PC-9 (cell line): ENCODE data around the gene NELFA. TPM values are rescaled to one million over a fixed set of nuclear protein-coding genes. Genes with fewer than 3 reads are reported as not detected.

ENCODE experiments used
- BruUV-seq: library from RNA; stranded (reverse); fragments of 400-500 nt; replicated peaks from 2 replicates; lab custom pipeline; 2021; lab: Mats Ljungman, UMichigan
- CTCF ChIA-PET: fragments of 300-600 bp; sonication (Branson Sonifier 250); formaldehyde crosslinking; loops from one replicate; lab custom pipeline; 2022; ENCODE audit warnings: antibody characterized with exemption; lab: Charles Lee
- POLR2A ChIA-PET: fragments of 300-600 bp; sonication (Branson Sonifier 250); formaldehyde crosslinking; loops from one replicate; lab custom pipeline; 2022; ENCODE audit warnings: antibody characterized with exemption; ENCODE audit not compliant: unreplicated experiment; lab: Charles Lee
- DNase-seq, 2 experiments: peaks; one replicate each; pipeline versions ENCODE4 v3.0.0 to v3.0.0-alpha.2; 2015 to 2022; ENCODE audit warnings: mixed read lengths in 1 of 2
- H2AFZ ChIP-seq: fragments of 200-600 bp; sonication (generic); 2 replicates; pipeline ENCODE4 v1.8.1; 2017; ENCODE audit warnings: antibody characterized with exemption
- H3F3A ChIP-seq: fragments of 200-600 bp; sonication (generic); 2 replicates; pipeline ENCODE4 v1.8.1; 2017; ENCODE audit warnings: antibody characterized with exemption, mild to moderate bottlenecking, low read depth; ENCODE audit not compliant: insufficient read depth
- H3K27ac ChIP-seq: fragments of 200-600 bp; sonication (generic); 2 replicates; pipeline ENCODE4 v1.6.1; 2016; ENCODE audit warnings: mixed run types
- H3K27me3 ChIP-seq: fragments of 200-600 bp; sonication (generic); 2 replicates; pipeline ENCODE4 v1.6.1; 2016; ENCODE audit warnings: low read depth, mixed run types; ENCODE audit not compliant: insufficient read depth
- H3K36me3 ChIP-seq: fragments of 200-600 bp; sonication (generic); 2 replicates; pipeline ENCODE4 v1.6.1; 2016; ENCODE audit warnings: low read depth, mixed run types
- H3K4me1 ChIP-seq: fragments of 200-600 bp; sonication (generic); replicated peaks from 2 replicates; pipeline ENCODE4 v1.6.1; 2016; ENCODE audit warnings: mixed run types; ENCODE audit not compliant: insufficient read depth
- H3K4me2 ChIP-seq: fragments of 200-600 bp; sonication (generic); 2 replicates; pipeline ENCODE4 v1.6.1; 2017; ENCODE audit warnings: mixed run types
- H3K4me3 ChIP-seq: fragments of 200-600 bp; sonication (generic); 2 replicates; pipeline ENCODE4 v1.6.1; 2016; ENCODE audit warnings: mixed run types
- H3K79me2 ChIP-seq: fragments of 200-600 bp; sonication (generic); 2 replicates; pipeline ENCODE4 v1.6.1; 2017; ENCODE audit warnings: low read depth, mixed run types
- H3K9me2 ChIP-seq: fragments of 200-600 bp; sonication (generic); 2 replicates; pipeline ENCODE4 v1.8.1; 2017; ENCODE audit warnings: mild to moderate bottlenecking; ENCODE audit not compliant: insufficient read depth
- H3K9me3 ChIP-seq: fragments of 200-600 bp; sonication (generic); 2 replicates; pipeline ENCODE4 v1.8.1; 2016; ENCODE audit warnings: low read depth; ENCODE audit not compliant: insufficient read depth
- H4K20me1 ChIP-seq: fragments of 200-600 bp; sonication (generic); 2 replicates; pipeline ENCODE4 v1.8.1; 2017; ENCODE audit not compliant: insufficient read depth
- EZH2 ChIP-seq: fragments of 200-600 bp; sonication (generic); IDR thresholded peaks from 2 replicates; pipeline ENCODE4 v1.8.0; 2017; ENCODE audit warnings: antibody characterized with exemption, low read depth
- intact Hi-C: fragments of 100-400 bp; cut with micrococcal nuclease; formaldehyde crosslinking; loops from one replicate; pipeline ENCODE4 v1.10.0; 2022; ENCODE audit not compliant: unreplicated experiment
- total RNA-seq: library from RNA; stranded (reverse); gene quantifications from 2 replicates; pipeline ENCODE4 v1.2.3, GENCODE V29; 2021
- TF ChIP-seq, protein P1 (sequence below): fragments of 200-600 bp; sonication (generic); conservative IDR thresholded peaks from 2 replicates; pipeline ENCODE4 v1.6.1; 2017; ENCODE audit warnings: mixed run types, antibody characterized with exemption, mild to moderate bottlenecking, moderate library complexity

NELFA gene
- total RNA-seq, 1 experiment from 2014 or later = 52.4 TPM

DNA sequence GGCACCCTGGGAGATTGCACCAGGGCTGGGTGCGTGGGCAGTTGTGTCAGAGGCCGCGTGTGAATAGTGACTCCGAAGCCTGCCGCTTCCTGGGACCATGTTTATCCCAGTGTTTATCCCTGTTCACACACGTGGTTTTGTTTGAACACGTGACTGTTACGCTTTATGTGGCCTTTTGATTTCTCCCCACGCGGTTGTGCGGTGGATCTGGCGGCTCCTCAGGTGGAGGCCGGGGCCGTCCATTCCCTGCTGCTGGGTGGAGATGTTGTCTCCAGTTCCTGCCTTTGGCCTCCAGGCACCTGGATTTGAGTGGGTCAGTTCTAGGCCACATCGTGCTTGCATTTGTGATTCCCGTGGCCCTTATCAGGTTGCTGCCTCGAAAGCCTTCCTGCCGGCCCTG, 35.1 kb downstream of the NELFA start:
- TF ChIP-seq EZH2 = no peak
- TF ChIP-seq, protein P1, sequence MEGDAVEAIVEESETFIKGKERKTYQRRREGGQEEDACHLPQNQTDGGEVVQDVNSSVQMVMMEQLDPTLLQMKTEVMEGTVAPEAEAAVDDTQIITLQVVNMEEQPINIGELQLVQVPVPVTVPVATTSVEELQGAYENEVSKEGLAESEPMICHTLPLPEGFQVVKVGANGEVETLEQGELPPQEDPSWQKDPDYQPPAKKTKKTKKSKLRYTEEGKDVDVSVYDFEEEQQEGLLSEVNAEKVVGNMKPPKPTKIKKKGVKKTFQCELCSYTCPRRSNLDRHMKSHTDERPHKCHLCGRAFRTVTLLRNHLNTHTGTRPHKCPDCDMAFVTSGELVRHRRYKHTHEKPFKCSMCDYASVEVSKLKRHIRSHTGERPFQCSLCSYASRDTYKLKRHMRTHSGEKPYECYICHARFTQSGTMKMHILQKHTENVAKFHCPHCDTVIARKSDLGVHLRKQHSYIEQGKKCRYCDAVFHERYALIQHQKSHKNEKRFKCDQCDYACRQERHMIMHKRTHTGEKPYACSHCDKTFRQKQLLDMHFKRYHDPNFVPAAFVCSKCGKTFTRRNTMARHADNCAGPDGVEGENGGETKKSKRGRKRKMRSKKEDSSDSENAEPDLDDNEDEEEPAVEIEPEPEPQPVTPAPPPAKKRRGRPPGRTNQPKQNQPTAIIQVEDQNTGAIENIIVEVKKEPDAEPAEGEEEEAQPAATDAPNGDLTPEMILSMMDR = no peak
- BruUV-seq = no TSS peak
- H3K4me3 ChIP-seq = no peak overlapping the region
- CTCF ChIA-PET = no interaction called here
- intact Hi-C loops = no loop called here
- H3K79me2 ChIP-seq = no peaks in the 10 kb centered on the region
- no peaks in the 10 kb centered on the region for H3K9me2 ChIP-seq
- no peaks in the 10 kb centered on the region for H3K27me3 ChIP-seq
- no peaks in the 10 kb centered on the region for H3K4me1 ChIP-seq
- H3K27ac ChIP-seq = no peak overlapping the region
- H3F3A ChIP-seq = peaks cover 8% of the 10 kb centered on the region; the same call in 1 of the 2 replicates
- no peaks in the 10 kb centered on the region for H3K9me3 ChIP-seq
- no peak overlapping the region for H2AFZ ChIP-seq
- DNase-seq = no peak
- H4K20me1 ChIP-seq = 0 out of 2 replicates have a peak, but pooled peaks cover 3% of the 10 kb centered on the region
- POLR2A ChIA-PET = no interaction called here
- no peak overlapping the region for H3K4me2 ChIP-seq
- H3K36me3 ChIP-seq = 0 out of 2 replicates have a peak, but pooled peaks cover 3% of the 10 kb centered on the region

DNA sequence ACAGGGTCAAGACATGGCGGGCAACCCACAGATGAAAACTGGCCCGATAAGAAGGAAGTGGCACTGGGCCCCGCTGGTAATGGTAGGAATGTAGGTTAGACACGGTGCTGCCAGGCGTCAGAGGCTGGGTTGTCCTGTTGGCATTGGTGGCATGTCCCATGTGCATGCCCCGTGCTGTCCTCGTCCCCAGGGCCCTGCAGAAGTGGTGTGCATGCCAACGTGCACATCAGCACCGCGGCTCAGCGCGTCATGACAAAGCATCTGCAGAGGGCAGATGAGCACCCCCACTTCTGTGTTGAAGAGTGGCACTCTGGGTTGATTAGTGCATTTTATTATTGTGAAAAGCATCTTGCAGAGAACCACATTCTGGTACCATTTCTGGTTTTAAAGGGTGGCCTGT, 35.6 kb downstream of the NELFA start:
- ChIA-PET CTCF (no interaction called here), POLR2A (no interaction called here)
- Histone ChIP-seq H3K36me3 (0 out of 2 replicates have a peak, but pooled peaks cover 7% of the 10 kb centered on the region), H3K9me2 (no peaks in the 10 kb centered on the region), H3K4me1 (no peaks in the 10 kb centered on the region), H3K79me2 (no peaks in the 10 kb centered on the region), H3K27me3 (no peaks in the 10 kb centered on the region), H3K27ac (no peak overlapping the region), H3K9me3 (no peaks in the 10 kb centered on the region), H3K4me2 (no peak overlapping the region), H4K20me1 (0 out of 2 replicates have a peak, but pooled peaks cover 3% of the 10 kb centered on the region), H2AFZ (no peak overlapping the region), H3K4me3 (no peak overlapping the region), H3F3A (peaks cover 4% of the 10 kb centered on the region; the same call in 1 of the 2 replicates)
- TF ChIP-seq, protein P1 = no peak
- TF ChIP-seq EZH2 = no peak
- intact Hi-C loops = no loop called here
- DNase-seq = no peak
- BruUV-seq = no TSS peak

DNA sequence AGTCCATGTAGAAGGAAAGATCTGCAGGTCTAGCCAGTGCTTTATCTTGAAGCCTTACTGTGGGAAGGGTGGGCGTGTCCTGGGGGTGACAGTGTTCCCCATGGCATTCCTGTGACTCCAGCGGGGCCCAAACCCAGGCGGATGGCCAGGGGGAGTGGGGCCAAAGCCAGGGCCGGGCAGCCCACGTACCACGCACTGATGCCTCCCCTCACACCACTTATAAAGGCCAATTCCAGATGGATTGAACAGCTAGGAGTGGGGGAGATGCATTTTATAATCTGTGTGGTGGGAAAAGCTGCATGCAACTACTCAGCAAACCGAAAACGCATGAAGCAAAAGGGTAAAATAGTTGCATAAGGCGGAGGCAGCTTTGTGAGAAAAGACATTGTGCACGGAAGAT, 36.4 kb downstream of the NELFA start:
- DNase-seq = no peak
- intact Hi-C loops = no loop called here

More for the DNA sequence above, 36.4 kb downstream of the NELFA start:
- no peaks in the 10 kb centered on the region for H3K9me3 ChIP-seq
- no TSS peak for BruUV-seq
- H3K4me2 ChIP-seq = no peak overlapping the region
- no peaks in the 10 kb centered on the region for H3K79me2 ChIP-seq
- 0 out of 2 replicates have a peak, but pooled peaks cover 3% of the 10 kb centered on the region for H4K20me1 ChIP-seq
- POLR2A ChIA-PET = no interaction called here
- TF ChIP-seq, protein P1 = no peak
- TF ChIP-seq EZH2 = no peak
- CTCF ChIA-PET = no interaction called here
- no peak overlapping the region for H2AFZ ChIP-seq
- H3F3A ChIP-seq = no peaks in the 10 kb centered on the region; the same call in 1 of the 2 replicates
- no peak overlapping the region for H3K27ac ChIP-seq
- no peaks in the 10 kb centered on the region for H3K4me1 ChIP-seq
- H3K36me3 ChIP-seq = 0 out of 2 replicates have a peak, but pooled peaks cover 8% of the 10 kb centered on the region
- H3K9me2 ChIP-seq = no peaks in the 10 kb centered on the region
- no peak overlapping the region for H3K4me3 ChIP-seq
- no peaks in the 10 kb centered on the region for H3K27me3 ChIP-seq
